Activated CD8-positive, alpha-beta memory T cell treated with anti-CD3 and anti-CD28 coated beads, Interleukin-2, amount 10 ng/mL, durations not matched to agents 7 days and 5 days (primary cell): ENCODE measurements around the gene RABGAP1L. TPM values are rescaled to one million over a fixed set of nuclear protein-coding genes. Genes with fewer than 3 reads are reported as not detected.
"Not testable (repeated sequence)": the region's sequence is repeated elsewhere in the genome, so short reads cannot be mapped to it uniquely, and the experiment has no call there.

Source experiments
- ATAC-seq: fragments of 150-1000 bp; cut with Tn5 transposase; one replicate; pipeline ENCODE4 v1.10.0; 2021; ENCODE audit warnings: moderate library complexity
- CTCF ChIA-PET: fragments of 350-600 bp; sonication (Branson Sonifier 250); formaldehyde crosslinking; loops from one replicate; lab custom pipeline; 2021; ENCODE audit warnings: antibody characterized with exemption; lab: Charles Lee
- DNase-seq: peaks from one replicate; pipeline ENCODE4 v3.0.0-alpha.2; 2020
- H3K27ac Mint-ChIP-seq: one replicate; pipeline ENCODE4 v1.8.0; 2021; ENCODE audit warnings: mild to moderate bottlenecking, mixed read lengths
- H3K27me3 Mint-ChIP-seq: one replicate; pipeline ENCODE4 v1.8.0; 2021; ENCODE audit warnings: mixed read lengths
- H3K36me3 Mint-ChIP-seq: one replicate; pipeline ENCODE4 v1.8.0; 2021; ENCODE audit warnings: mild to moderate bottlenecking, mixed read lengths
- H3K4me1 Mint-ChIP-seq: one replicate; pipeline ENCODE4 v1.8.0; 2021; ENCODE audit warnings: mixed read lengths
- H3K4me3 Mint-ChIP-seq: one replicate; pipeline ENCODE4 v1.8.0; 2021; ENCODE audit warnings: mild to moderate bottlenecking, moderate library complexity, mixed read lengths
- H3K9me3 Mint-ChIP-seq: one replicate; pipeline ENCODE4 v1.8.0; 2022; ENCODE audit warnings: low read depth, mixed read lengths
- total RNA-seq, 2 experiments: library from RNA; stranded (reverse); gene quantifications; one replicate each; pipeline ENCODE4 v1.2.3, GENCODE V29; 2021

The RABGAP1L gene
- total RNA-seq, 2 experiments from 2014 or later = 60.5 to 83.5 TPM

GRCh38 chr1:174217248-174217647 is 57.9 kb downstream of the RABGAP1L start:
- Mint-ChIP-seq H3K4me3 (no peak overlapping the region), H3K4me1 (no peaks in the 10 kb centered on the region), H3K9me3 (peaks cover 2% of the 10 kb centered on the region), H3K27ac (no peak overlapping the region), H3K36me3 (peaks cover 19% of the 10 kb centered on the region), H3K27me3 (no peaks in the 10 kb centered on the region)
- CTCF ChIA-PET = interaction anchor here (0.9 to 1.7 kb wide), 10 partner anchors 10 to 787 kb away, joined by 3 to 12 read pairs (median 5); partner anchors contain the start of genes GAS5, RABGAP1L, RC3H1 and ZBTB37
- no peak for ATAC-seq
- DNase-seq = no peak

GRCh38 chr1:174217787-174218574 is 58.7 kb downstream of the RABGAP1L start:
- H3K27me3 Mint-ChIP-seq = no peaks in the 10 kb centered on the region
- H3K4me1 Mint-ChIP-seq = no peaks in the 10 kb centered on the region

DNA sequence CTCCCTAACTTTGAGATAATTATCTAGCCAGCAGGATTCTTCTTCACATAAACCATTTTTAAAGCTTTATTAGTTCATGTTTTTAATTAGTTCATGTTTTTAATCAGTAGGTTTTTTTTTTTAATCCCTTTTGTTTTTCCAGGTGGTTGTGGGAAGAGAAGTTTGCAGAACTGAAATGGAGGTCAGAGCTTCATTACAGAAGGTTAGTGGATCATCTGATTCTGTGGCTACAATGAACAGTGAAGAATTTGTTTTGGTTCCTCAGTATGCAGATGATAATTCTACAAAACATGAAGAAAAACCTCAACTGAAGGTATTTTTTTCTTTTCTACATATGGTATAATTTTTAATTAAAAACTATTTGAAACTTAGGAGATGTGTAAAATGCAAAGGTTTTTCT is 59.7 kb downstream of the RABGAP1L start:
- no peaks in the 10 kb centered on the region for H3K4me1 Mint-ChIP-seq
- H3K27ac Mint-ChIP-seq = no peak overlapping the region
- ATAC-seq (no peak), DNase-seq (no peak)
- peaks cover 5% of the 10 kb centered on the region for H3K9me3 Mint-ChIP-seq
- peaks cover 28% of the 10 kb centered on the region for H3K36me3 Mint-ChIP-seq
- no peak overlapping the region for H3K4me3 Mint-ChIP-seq
- no peaks in the 10 kb centered on the region for H3K27me3 Mint-ChIP-seq
- CTCF ChIA-PET = interaction anchor here (0.7 to 1.7 kb wide), 5 partner anchors 64 to 351 kb away, joined by 3 to 12 read pairs (median 5); partner anchors contain the start of genes GAS5 and ZBTB37

More at GRCh38 chr1:174217787-174218574, 58.7 kb downstream of the RABGAP1L start:
- DNase-seq = no peak
- no peak overlapping the region for H3K27ac Mint-ChIP-seq
- H3K36me3 Mint-ChIP-seq = peaks cover 22% of the 10 kb centered on the region
- CTCF ChIA-PET = interaction anchor here (0.7 to 1.7 kb wide), 13 partner anchors 9 to 788 kb away, joined by 3 to 12 read pairs (median 4); partner anchors contain the start of genes GAS5, RABGAP1L, RC3H1 and ZBTB37
- H3K4me3 Mint-ChIP-seq = no peak overlapping the region
- peaks cover 5% of the 10 kb centered on the region for H3K9me3 Mint-ChIP-seq
- ATAC-seq = peak; percentile 57

- CTCF ChIA-PET = interaction anchor here (1.6 kb wide), 1 partner anchor 67 kb away, joined by 5 read pairs; no protein-coding TSS in a partner anchor
- Mint-ChIP-seq H3K27me3 (no peaks in the 10 kb centered on the region), H3K4me3 (no peak overlapping the region), H3K4me1 (no peaks in the 10 kb centered on the region), H3K27ac (no peak overlapping the region), H3K36me3 (peaks cover 34% of the 10 kb centered on the region), H3K9me3 (peaks cover 5% of the 10 kb centered on the region)
- ATAC-seq (no peak), DNase-seq (no peak)
Observed at GRCh38 chr1:174219606-174220370, 60.5 kb downstream of the RABGAP1L start.

DNA sequence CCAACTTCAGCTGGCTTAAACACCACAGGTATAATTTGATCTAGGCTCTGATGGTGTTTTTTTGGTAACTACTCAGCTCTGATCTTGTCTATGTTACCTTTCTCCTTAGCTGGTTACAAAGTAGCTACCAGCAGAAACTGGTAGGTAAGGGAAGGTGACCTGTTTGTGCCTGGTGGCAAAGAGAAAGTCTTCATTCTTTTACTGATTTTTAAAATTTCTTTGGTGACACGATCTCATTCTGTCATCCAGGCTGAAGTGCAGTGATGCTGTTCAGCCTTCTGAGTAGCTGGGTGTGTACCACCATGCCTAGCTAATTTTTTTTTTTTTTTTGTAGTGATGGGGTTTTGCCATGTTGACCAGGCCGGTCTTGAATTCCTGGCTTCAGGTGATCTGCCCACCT is 62.4 kb downstream of the RABGAP1L start:
- Mint-ChIP-seq H3K4me1 (peaks cover 13% of the 10 kb centered on the region), H3K27ac (no peak overlapping the region), H3K4me3 (no peak overlapping the region), H3K27me3 (no peaks in the 10 kb centered on the region), H3K36me3 (peaks cover 41% of the 10 kb centered on the region), H3K9me3 (peaks cover 5% of the 10 kb centered on the region)
- ATAC-seq = no peak
- CTCF ChIA-PET = interaction anchor here (0.6 to 1.0 kb wide), 2 partner anchors 69 to 792 kb away, joined by 3 read pairs; no protein-coding TSS in a partner anchor
- DNase-seq = no peak

- Mint-ChIP-seq H3K4me3 (no peak overlapping the region), H3K4me1 (peaks cover 14% of the 10 kb centered on the region), H3K9me3 (peaks cover 5% of the 10 kb centered on the region), H3K27ac (no peak overlapping the region), H3K36me3 (peaks cover 41% of the 10 kb centered on the region), H3K27me3 (no peaks in the 10 kb centered on the region)
- CTCF ChIA-PET = interaction anchor here (1.0 kb wide), 1 partner anchor 793 kb away, joined by 3 read pairs; no protein-coding TSS in a partner anchor
- ATAC-seq (no peak), DNase-seq (no peak)
Observed at GRCh38 chr1:174222166-174222949, 63.0 kb downstream of the RABGAP1L start.

DNA sequence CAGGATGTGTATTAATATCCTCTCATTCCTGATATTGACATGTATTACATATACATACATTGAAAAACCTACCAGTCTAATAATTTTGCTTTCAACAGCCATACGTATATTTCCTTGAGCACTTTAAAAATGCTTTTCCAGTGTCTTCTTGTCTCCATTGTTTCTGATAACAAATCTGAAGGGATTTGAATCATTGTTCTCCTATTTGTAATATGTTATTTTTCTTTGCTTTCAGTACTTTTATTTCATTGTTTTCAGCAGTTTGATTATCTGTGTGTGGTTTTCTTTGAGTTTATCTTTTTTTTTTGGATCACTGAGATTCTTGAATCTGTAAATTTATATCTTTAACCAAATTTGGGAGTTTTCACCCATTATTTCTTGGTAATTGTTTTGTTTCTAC is 65.3 kb downstream of the RABGAP1L start:
- H3K27me3 Mint-ChIP-seq = no peaks in the 10 kb centered on the region
- ATAC-seq = no peak
- H3K9me3 Mint-ChIP-seq = peaks cover 9% of the 10 kb centered on the region
- CTCF ChIA-PET = no interaction called here
- no peak overlapping the region for H3K27ac Mint-ChIP-seq
- peaks cover 50% of the 10 kb centered on the region for H3K36me3 Mint-ChIP-seq
- H3K4me3 Mint-ChIP-seq = no peak overlapping the region
- DNase-seq = no peak
- H3K4me1 Mint-ChIP-seq = peaks cover 15% of the 10 kb centered on the region

DNA sequence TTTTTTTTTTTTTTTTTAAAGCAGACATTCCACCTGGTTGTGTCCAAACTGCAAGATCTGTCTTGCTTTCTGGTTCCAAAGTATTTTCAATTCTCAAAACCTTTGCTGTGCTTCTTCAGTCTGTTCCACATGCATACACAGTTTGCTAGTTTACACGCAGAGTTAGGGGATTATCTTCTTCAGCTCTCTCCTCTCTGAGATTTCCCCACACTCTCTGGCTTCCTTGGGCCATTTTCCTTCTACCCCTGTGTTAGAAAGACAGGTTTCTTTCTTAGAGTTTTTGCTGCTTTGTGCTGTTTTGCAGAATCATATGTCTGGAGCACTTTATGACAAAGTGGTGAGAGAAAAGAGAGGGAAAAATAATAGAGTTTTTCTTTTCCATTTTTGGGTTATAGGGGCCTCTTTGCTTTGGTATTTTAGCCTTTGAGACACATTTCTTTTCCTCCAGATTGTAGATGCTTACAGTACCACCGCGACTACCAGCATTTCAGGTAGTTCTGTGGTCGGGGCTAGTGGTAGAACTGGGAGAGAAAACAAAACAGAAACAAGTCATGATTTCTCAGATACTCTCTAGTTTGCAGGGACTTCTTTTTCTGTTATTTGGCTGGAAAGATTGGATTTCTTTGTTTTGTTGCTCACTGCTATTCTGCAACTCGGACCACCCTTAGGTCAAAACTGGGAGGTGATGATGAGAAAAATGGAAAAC is 66.3 kb downstream of the RABGAP1L start:
- peak; percentile 80 for ATAC-seq

GRCh38 chr1:174230399-174230798 is 71.1 kb downstream of the RABGAP1L start:
- Mint-ChIP-seq H3K27me3 (no peaks in the 10 kb centered on the region), H3K4me1 (peaks cover 15% of the 10 kb centered on the region), H3K27ac (no peak overlapping the region), H3K4me3 (no peak overlapping the region), H3K9me3 (peaks cover 14% of the 10 kb centered on the region), H3K36me3 (peaks cover 42% of the 10 kb centered on the region)
- ATAC-seq (no peak), DNase-seq (no peak)
- CTCF ChIA-PET = no interaction called here

More for the DNA sequence above, 66.3 kb downstream of the RABGAP1L start:
- Mint-ChIP-seq H3K36me3 (peaks cover 55% of the 10 kb centered on the region), H3K4me1 (peaks cover 15% of the 10 kb centered on the region), H3K27me3 (no peaks in the 10 kb centered on the region), H3K4me3 (peak overlapping the region; percentile 36), H3K9me3 (peaks cover 9% of the 10 kb centered on the region), H3K27ac (peak overlapping the region; percentile 71)
- peak; percentile 70 for DNase-seq
- CTCF ChIA-PET = no interaction called here

GRCh38 chr1:174232761-174233160 is 73.4 kb downstream of the RABGAP1L start:
- Mint-ChIP-seq H3K4me3 (no peak overlapping the region), H3K9me3 (peaks cover 14% of the 10 kb centered on the region), H3K27ac (no peak overlapping the region), H3K27me3 (no peaks in the 10 kb centered on the region), H3K36me3 (peaks cover 36% of the 10 kb centered on the region), H3K4me1 (peaks cover 2% of the 10 kb centered on the region)
- ATAC-seq (no peak), DNase-seq (no peak)
- CTCF ChIA-PET = no interaction called here

GRCh38 chr1:174238845-174239501 is 79.7 kb downstream of the RABGAP1L start:
- H3K27me3 Mint-ChIP-seq, H3K27ac Mint-ChIP-seq, DNase-seq, H3K4me1 Mint-ChIP-seq, H3K4me3 Mint-ChIP-seq, H3K9me3 Mint-ChIP-seq, ATAC-seq, CTCF ChIA-PET: not testable (repeated sequence)
- peaks cover 20% of the 10 kb centered on the region for H3K36me3 Mint-ChIP-seq

- CTCF ChIA-PET = no interaction called here
- no peak overlapping the region for H3K27ac Mint-ChIP-seq
- H3K4me3 Mint-ChIP-seq = no peak overlapping the region
- no peaks in the 10 kb centered on the region for H3K9me3 Mint-ChIP-seq
- peaks cover 6% of the 10 kb centered on the region for H3K4me1 Mint-ChIP-seq
- DNase-seq (no peak), ATAC-seq (no peak)
- no peaks in the 10 kb centered on the region for H3K27me3 Mint-ChIP-seq
- peaks cover 25% of the 10 kb centered on the region for H3K36me3 Mint-ChIP-seq
Observed at GRCh38 chr1:174239541-174239940, 80.2 kb downstream of the RABGAP1L start.
